Right cardiac atrium (tissue), 5 donors: ENCODE results near the gene OSTC. TPM values are rescaled to one million over a fixed set of nuclear protein-coding genes. Genes with fewer than 3 reads are reported as not detected.

ENCODE experiments used
- ATAC-seq, 2 donors: fragments of 200-7000 bp; cut with Tn5 transposase; one replicate each; pipeline versions ENCODE4 v1.8.0 to v1.9.1; 2020; ENCODE audit warnings: moderate library complexity in 2 of 2, mild to moderate bottlenecking in 1 of 2
- DNase-seq, 3 donors: peaks; one replicate each; pipeline ENCODE4 v3.0.0-alpha.2; 2020
- H3K27ac ChIP-seq: one replicate; pipeline ENCODE4 v1.5.1; 2013; ENCODE audit warnings: mild to moderate bottlenecking, low read length, control low read depth, moderate library complexity
- H3K27me3 ChIP-seq: one replicate; pipeline ENCODE4 v1.6.1; 2013; ENCODE audit not compliant: control insufficient read depth, insufficient read depth
- H3K4me1 ChIP-seq: one replicate; pipeline ENCODE4 v1.6.1; 2013; ENCODE audit warnings: low read length; ENCODE audit not compliant: control insufficient read depth, insufficient read depth
- H3K4me3 ChIP-seq: one replicate; pipeline ENCODE4 v1.5.1; 2013; ENCODE audit warnings: low read length, control low read depth
- H3K9me3 ChIP-seq: one replicate; pipeline ENCODE4 v1.6.1; 2013; ENCODE audit warnings: low read length; ENCODE audit not compliant: control insufficient read depth
- WGBS: extraction: QIAGEN DNeasy Blood & Tissue Kit; methylation state at CpG from one replicate; pipeline ENCODE4 v1.1.7; 2013; 5-methylcytosine and 5-hydroxymethylcytosine counted together
- intact Hi-C, 4 donors: fragments of 100-400 bp; cut with DNase I; formaldehyde crosslinking; loops; one replicate each; pipeline versions ENCODE4 v1.11.0 to v1.14.0; 2022 to 2023
- polyA plus RNA-seq: library from polyadenylated mRNA; stranded (reverse); fragments of 200-250 nt; gene quantifications from one replicate; pipeline ENCODE4 v1.2.3, GENCODE V29; 2013
- total RNA-seq, 4 donors: library from RNA; stranded (reverse); fragmentation: NEBNext Ultra II Directional; extraction: Animal tissue kit (Norgen Biotek cat#: 25700); gene quantifications; one replicate each; pipeline ENCODE4 v1.2.1, GENCODE V29; 2021
- donor health status: healthy with polysubstance abuse.
- donor health status: DM: no; HTN: yes; CAD: no.
- donor health status: DM: no; HTN: no; CAD: no.
- donor health status: DM: no; HTN: yes; CAD: no; lungs with severe emphysema.
- donor health status: DM: yes; HTN: yes; CAD: no.

Gene OSTC
- total and polyA plus RNA-seq, 5 donors: 26.6 to 51.6 (median 35.3) TPM

GRCh38 chr4:108620933-108621905 is 29.2 kb upstream of the OSTC start:
- H3K27ac ChIP-seq: peak overlapping the region; percentile 89
- H3K27me3 ChIP-seq: no peaks in the 10 kb centered on the region
- no peaks in the 10 kb centered on the region for H3K9me3 ChIP-seq
- DNase-seq: no peak
- ATAC-seq: no peak
- 10% methylated on average over 23 of the region's 23 CpGs for WGBS
- intact Hi-C loops: no loop called here
- peak overlapping the region; percentile 99 for H3K4me3 ChIP-seq
- H3K4me1 ChIP-seq: peaks cover 2% of the 10 kb centered on the region

DNA sequence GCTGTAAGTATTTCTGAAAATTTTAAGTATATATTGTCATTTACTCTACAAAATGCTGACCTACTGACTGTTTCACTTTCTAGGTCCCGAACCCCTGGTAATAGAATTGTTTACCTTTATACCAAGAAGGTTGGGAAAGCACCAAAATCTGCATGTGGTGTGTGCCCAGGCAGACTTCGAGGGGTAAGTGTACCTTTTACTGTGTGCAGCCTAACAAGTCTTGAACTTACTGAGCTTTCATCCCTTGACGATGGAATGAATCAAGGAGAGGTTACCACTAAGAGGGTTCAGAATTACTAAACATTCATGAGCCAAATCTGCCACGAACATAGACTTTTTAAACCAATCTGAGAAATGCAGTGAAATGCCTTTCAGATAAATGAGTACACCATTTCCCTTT is 28.4 kb upstream of the OSTC start:
- peaks cover 2% of the 10 kb centered on the region for H3K4me1 ChIP-seq
- WGBS: 88% methylated on average over 4 of the region's 4 CpGs
- H3K4me3 ChIP-seq: no peak overlapping the region
- intact Hi-C loops: no loop called here
- no peak for DNase-seq
- H3K9me3 ChIP-seq: no peaks in the 10 kb centered on the region
- no peak overlapping the region for H3K27ac ChIP-seq
- no peak for ATAC-seq
- H3K27me3 ChIP-seq: no peaks in the 10 kb centered on the region

DNA sequence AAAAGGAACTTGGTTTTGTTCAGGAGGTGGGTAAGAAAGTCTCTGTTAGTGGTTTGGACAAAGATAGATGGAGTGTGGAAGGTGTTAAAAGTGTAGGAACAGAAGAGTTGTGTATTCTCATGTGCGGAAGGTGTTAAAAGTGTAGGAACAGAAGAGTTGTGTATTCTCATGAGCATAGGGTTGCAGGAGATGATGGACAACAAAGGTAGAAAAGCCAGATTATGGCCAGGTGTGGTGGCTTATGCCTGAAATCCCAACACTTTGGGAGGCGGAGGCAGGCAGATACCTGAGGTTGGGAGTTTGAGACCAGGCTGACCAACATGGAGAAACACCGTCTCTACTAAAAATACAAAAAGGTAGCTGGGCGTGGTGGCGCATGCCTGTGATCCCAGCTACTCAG is 27.6 kb upstream of the OSTC start:
- Histone ChIP-seq H3K4me1 (peaks cover 2% of the 10 kb centered on the region), H3K27me3 (no peaks in the 10 kb centered on the region), H3K9me3 (no peaks in the 10 kb centered on the region), H3K4me3 (no peak overlapping the region), H3K27ac (no peak overlapping the region)
- no peak for DNase-seq
- intact Hi-C loops: no loop called here
- no peak for ATAC-seq
- 92% methylated on average over 5 of the region's 5 CpGs for WGBS

DNA sequence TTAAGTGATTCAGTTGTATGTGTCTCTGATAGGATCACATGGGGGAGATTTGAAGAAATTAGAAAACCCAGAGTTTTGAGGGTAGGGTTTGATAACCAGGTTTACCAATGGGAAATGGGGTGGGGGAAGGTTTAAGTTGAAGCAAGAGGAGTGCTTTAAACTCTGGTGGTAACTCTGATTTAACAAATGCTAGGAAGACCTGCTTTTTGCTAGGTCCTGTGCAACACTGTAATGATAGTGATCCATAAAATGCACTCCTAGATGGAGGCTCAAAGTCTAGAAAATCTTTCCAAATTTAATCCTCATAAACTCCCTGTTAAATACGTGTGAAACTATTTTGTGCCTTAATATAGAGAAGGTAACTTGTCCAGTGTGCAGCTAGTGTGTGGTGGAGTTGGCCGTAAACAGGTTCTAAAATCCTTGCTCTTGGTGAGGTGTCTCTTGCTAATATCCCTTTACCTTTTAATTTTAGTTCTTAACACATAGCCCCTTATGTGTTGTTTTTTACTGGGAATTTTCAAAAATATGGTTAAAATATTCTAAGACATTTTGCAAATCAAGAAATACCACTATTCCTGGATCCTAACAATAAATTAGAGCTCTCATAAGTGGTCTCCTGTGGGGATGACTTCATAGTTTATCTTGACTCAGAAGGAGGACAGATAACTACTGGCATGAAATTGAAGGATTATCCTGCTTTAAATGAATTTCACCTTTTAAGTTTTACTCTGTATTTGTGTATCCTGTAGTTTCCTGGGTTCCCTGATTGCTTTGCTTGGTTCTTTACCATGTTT is 25.9 kb upstream of the OSTC start:
- peaks cover 2% of the 10 kb centered on the region for H3K4me1 ChIP-seq
- ATAC-seq: no peak
- H3K27ac ChIP-seq: no peak overlapping the region
- H3K9me3 ChIP-seq: no peaks in the 10 kb centered on the region
- no peak overlapping the region for H3K4me3 ChIP-seq
- no peak for DNase-seq
- WGBS: 60% methylated on average over 2 of the region's 2 CpGs
- intact Hi-C loops: no loop called here
- no peaks in the 10 kb centered on the region for H3K27me3 ChIP-seq

GRCh38 chr4:108626056-108626455 is 24.3 kb upstream of the OSTC start:
- Histone ChIP-seq H3K4me3 (no peak overlapping the region), H3K27ac (no peak overlapping the region), H3K4me1 (peaks cover 2% of the 10 kb centered on the region), H3K27me3 (no peaks in the 10 kb centered on the region), H3K9me3 (no peaks in the 10 kb centered on the region)
- intact Hi-C loops: no loop called here
- no peak for DNase-seq
- no peak for ATAC-seq
- WGBS: 100% methylated on average over 1 of the region's 1 CpG

- Histone ChIP-seq H3K9me3 (no peaks in the 10 kb centered on the region), H3K27ac (no peak overlapping the region), H3K4me3 (no peak overlapping the region), H3K4me1 (no peaks in the 10 kb centered on the region), H3K27me3 (no peaks in the 10 kb centered on the region)
- DNase-seq (no peak), ATAC-seq (no peak)
- intact Hi-C loops: no loop called here
These were observed 22.0 kb upstream of the OSTC start for GRCh38 chr4:108628411-108628810.

- intact Hi-C loops: no loop called here
- 89% methylated on average over 8 of the region's 8 CpGs for WGBS
- Histone ChIP-seq H3K4me1 (no peaks in the 10 kb centered on the region), H3K4me3 (no peak overlapping the region), H3K27ac (no peak overlapping the region), H3K27me3 (no peaks in the 10 kb centered on the region), H3K9me3 (no peaks in the 10 kb centered on the region)
- ATAC-seq (no peak), DNase-seq (no peak)
These were observed 15.2 kb upstream of the OSTC start for GRCh38 chr4:108635070-108635655.

DNA sequence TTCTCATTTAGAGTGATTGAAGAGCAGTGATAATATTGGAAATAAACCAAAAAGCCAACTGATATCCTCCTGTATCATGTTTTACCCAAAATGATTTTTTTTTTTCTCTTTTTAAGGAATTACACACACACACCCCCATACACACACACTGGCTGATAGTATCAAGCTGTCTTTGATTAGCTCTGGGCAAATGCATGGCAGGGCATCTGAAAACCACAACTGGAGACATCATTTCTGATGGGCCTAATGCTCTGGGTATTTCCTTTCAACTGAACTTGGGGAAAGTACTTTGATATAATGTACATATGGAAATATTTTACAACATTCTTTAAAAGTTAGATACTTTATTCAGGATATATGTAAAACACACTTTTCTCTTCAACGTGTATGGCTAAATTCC is 14.2 kb upstream of the OSTC start:
- intact Hi-C loops: no loop called here
- ATAC-seq: no peak
- no peaks in the 10 kb centered on the region for H3K4me1 ChIP-seq
- no peak for DNase-seq
- WGBS: 68% methylated on average over 1 of the region's 1 CpG
- H3K27ac ChIP-seq: no peak overlapping the region
- H3K4me3 ChIP-seq: no peak overlapping the region
- no peaks in the 10 kb centered on the region for H3K27me3 ChIP-seq
- no peaks in the 10 kb centered on the region for H3K9me3 ChIP-seq

DNA sequence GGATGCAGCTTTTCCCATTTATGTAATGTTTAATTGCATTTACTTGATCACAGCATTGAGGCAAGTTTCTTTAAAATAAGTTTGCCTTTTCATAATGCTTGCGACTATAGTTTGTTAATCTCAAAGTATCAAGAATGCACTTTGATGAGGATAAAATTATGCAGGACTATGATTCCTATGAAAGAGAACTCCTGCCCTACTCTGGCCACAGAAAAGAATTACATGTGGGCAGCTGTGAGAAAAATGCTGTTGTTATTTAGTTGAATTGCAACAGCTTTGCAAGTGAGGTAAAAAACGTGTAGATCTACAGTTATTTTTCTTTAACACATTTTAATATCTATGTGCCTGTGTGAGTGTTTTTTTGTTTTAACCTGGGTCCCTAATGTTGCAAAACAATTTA is 12.5 kb upstream of the OSTC start:
- H3K27me3 ChIP-seq: no peaks in the 10 kb centered on the region
- H3K27ac ChIP-seq: no peak overlapping the region
- no peaks in the 10 kb centered on the region for H3K9me3 ChIP-seq
- DNase-seq (no peak), ATAC-seq (no peak)
- 36% methylated on average over 2 of the region's 2 CpGs for WGBS
- H3K4me1 ChIP-seq: no peaks in the 10 kb centered on the region
- no peak overlapping the region for H3K4me3 ChIP-seq
- intact Hi-C loops: no loop called here

DNA sequence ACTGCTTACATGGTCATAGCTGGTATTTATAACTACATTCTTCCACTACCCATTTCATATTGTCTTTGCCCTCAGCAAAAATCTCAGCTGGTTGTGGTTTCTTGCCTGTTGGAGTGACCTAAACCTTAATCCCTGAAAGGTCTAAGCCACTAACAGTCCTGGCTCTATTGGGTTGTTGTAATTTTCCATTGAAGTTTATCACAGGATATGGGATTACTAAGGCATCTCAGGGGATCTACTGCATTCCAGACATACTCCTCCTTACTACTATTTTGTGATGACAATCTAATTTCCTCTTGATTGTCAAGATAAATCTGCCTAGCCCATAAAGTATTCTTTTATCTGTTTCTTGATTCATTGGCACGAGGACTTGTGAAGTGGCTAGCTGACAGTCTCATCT is 6.2 kb upstream of the OSTC start:
- intact Hi-C loops: no loop called here
- 69% methylated on average over 1 of the region's 1 CpG for WGBS
- no peak for DNase-seq
- no peak for ATAC-seq
- no peak overlapping the region for H3K4me3 ChIP-seq
- no peaks in the 10 kb centered on the region for H3K27me3 ChIP-seq
- H3K4me1 ChIP-seq: no peaks in the 10 kb centered on the region
- H3K27ac ChIP-seq: no peak overlapping the region
- no peaks in the 10 kb centered on the region for H3K9me3 ChIP-seq

DNA sequence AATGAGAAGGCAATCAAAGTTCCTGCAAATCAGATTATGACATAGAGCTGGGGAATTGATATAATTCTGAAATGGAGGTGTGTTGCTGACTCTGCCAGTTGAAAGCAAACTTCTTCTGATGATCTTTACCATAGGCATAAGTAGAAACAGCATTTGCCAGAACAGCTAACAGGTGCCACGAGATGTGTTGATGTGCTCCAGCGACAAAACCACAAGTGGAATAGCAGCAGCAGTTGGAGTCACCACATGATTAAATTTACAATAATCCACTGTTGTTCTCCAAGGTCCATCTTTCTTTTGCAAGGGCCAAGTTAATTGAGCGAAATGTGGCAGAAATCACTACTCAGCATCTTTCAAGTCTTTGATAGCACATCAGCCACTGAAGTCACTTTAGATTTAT is 3.7 kb upstream of the OSTC start:
- ATAC-seq: no peak
- no peak overlapping the region for H3K4me3 ChIP-seq

More for the DNA sequence above, 3.7 kb upstream of the OSTC start:
- H3K9me3 ChIP-seq: no peaks in the 10 kb centered on the region
- H3K27me3 ChIP-seq: no peaks in the 10 kb centered on the region
- WGBS: 85% methylated on average over 3 of the region's 3 CpGs
- no peaks in the 10 kb centered on the region for H3K4me1 ChIP-seq
- intact Hi-C loops: no loop called here
- DNase-seq: no peak
- no peak overlapping the region for H3K27ac ChIP-seq
